OCI-LY1 (cell line): Measurements from ENCODE around the gene TECTA.

Experiments used
- CTCF ChIP-seq: fragments of 200-600 bp; sonication (generic), shearing (Covaris generic); IDR thresholded peaks from 2 replicates; pipeline ENCODE4 v1.5.1; 2017; ENCODE audit warnings: mild to moderate bottlenecking, antibody characterized with exemption, low read length, moderate library complexity, mixed read lengths
- EZH2 ChIP-seq: fragments of 200-600 bp; sonication (generic), shearing (Covaris generic); IDR thresholded peaks from 2 replicates; pipeline ENCODE4 v1.8.0; 2017; ENCODE audit warnings: borderline replicate concordance, mixed run types, mild to moderate bottlenecking, antibody characterized with exemption, low read length, moderate library complexity, mixed read lengths

DNA sequence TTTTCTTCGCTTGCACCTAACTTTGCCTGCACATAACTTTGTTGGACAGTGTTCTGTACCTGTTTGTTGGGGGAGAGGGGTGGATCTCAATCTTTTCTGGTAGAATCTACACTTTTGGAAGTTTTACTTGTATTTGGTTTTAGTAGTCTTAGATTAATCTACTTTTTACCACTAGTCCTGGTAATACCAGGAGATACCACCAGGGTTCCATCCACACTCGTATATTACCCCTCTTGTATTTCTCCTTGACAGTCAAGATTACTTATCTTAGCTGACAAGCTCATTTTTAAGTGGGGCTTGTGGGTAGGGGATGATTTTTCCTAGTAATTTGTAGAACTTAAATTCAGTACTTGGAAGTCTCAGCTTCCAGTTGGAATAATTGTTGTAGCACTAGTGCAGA, 37.3 kb upstream of the TECTA start:
- TF ChIP-seq CTCF (no peak; the same call in 1 of the 2 replicates), EZH2 (no peak)
